ENCODE results near the gene RHOT2. TPM values are rescaled to one million over a fixed set of nuclear protein-coding genes. Genes with fewer than 3 reads are reported as not detected.

Gene RHOT2
- total RNA-seq, 1 experiment from 2014 or later, result 163 TPM

GRCh38 chr16:678858-679813 lies 11.2 kb downstream of the RHOT2 start:
- Mint-ChIP-seq H3K27me3 (ENCODE audit: unreplicated experiment) (no peaks in the 10 kb centered on the region), H3K4me1 (ENCODE audit: low read depth, unreplicated experiment) (peaks cover 22% of the 10 kb centered on the region), H3K36me3 (ENCODE audit: insufficient read depth, unreplicated experiment) (peaks cover 76% of the 10 kb centered on the region), H3K27ac (ENCODE audit: unreplicated experiment) (no peak overlapping the region), H3K4me3 (ENCODE audit: low read depth, unreplicated experiment) (peak overlapping the region; percentile 94), H3K9me3 (ENCODE audit: low read depth, unreplicated experiment) (no peaks in the 10 kb centered on the region)
- BruUV-seq (replicated peaks), result no TSS peak
- TF ChIP-seq CTCF (IDR thresholded peaks at IDR 0.05; ENCODE audit: unreplicated experiment), result no peak
- intact Hi-C loops (cut with micrococcal nuclease; ENCODE audit: unreplicated experiment), result no loop called here
- CTCF ChIA-PET, result interaction anchor here (0.8 kb wide), 1 partner anchor 13 kb away, joined by 3 read pairs; no protein-coding TSS in a partner anchor
- no peak for DNase-seq

GRCh38 chr16:679814-680624 lies 12.1 kb downstream of the RHOT2 start, which contains the start of gene STUB1:
STUB1 (plus strand) TSS chr16:680410; CDS start chr16:680526, 116 bp downstream.
- no peak for TF ChIP-seq CTCF (IDR thresholded peaks at IDR 0.05; ENCODE audit: unreplicated experiment)
- intact Hi-C loops (cut with micrococcal nuclease; ENCODE audit: unreplicated experiment), result no loop called here
- Mint-ChIP-seq H3K4me3 (ENCODE audit: low read depth, unreplicated experiment) (peak within 1 kb of the TSS; percentile 94), H3K27me3 (ENCODE audit: unreplicated experiment) (no peaks in the 10 kb centered on the region), H3K4me1 (ENCODE audit: low read depth, unreplicated experiment) (peaks cover 22% of the 10 kb centered on the region), H3K27ac (ENCODE audit: unreplicated experiment) (peak within 1 kb of the TSS; percentile 89), H3K9me3 (ENCODE audit: low read depth, unreplicated experiment) (no peaks in the 10 kb centered on the region), H3K36me3 (ENCODE audit: insufficient read depth, unreplicated experiment) (peaks cover 78% of the 10 kb centered on the region)
- peak; percentile 93 for DNase-seq
- no TSS peak for BruUV-seq (replicated peaks)
- CTCF ChIA-PET, result interaction anchor here (0.7 to 1.2 kb wide), 4 partner anchors 10 to 307 kb away, joined by 3 read pairs; partner anchors contain the start of genes CIAO3 and WDR24

- CTCF ChIA-PET, result interaction anchor here (0.7 to 1.2 kb wide), 3 partner anchors 9 to 306 kb away, joined by 3 read pairs; partner anchors contain the start of genes CIAO3 and WDR24
- TF ChIP-seq CTCF (IDR thresholded peaks at IDR 0.05; ENCODE audit: unreplicated experiment), result no peak
- Mint-ChIP-seq H3K36me3 (ENCODE audit: insufficient read depth, unreplicated experiment) (peaks cover 79% of the 10 kb centered on the region), H3K27ac (ENCODE audit: unreplicated experiment) (peak overlapping the region; percentile 89), H3K4me1 (ENCODE audit: low read depth, unreplicated experiment) (peaks cover 22% of the 10 kb centered on the region), H3K27me3 (ENCODE audit: unreplicated experiment) (no peaks in the 10 kb centered on the region), H3K4me3 (ENCODE audit: low read depth, unreplicated experiment) (peak overlapping the region; percentile 94), H3K9me3 (ENCODE audit: low read depth, unreplicated experiment) (no peaks in the 10 kb centered on the region)
- BruUV-seq (replicated peaks), result no TSS peak
- intact Hi-C loops (cut with micrococcal nuclease; ENCODE audit: unreplicated experiment), result no loop called here
- no peak for DNase-seq
These were observed 12.7 kb downstream of the RHOT2 start for GRCh38 chr16:680625-680945.

- CTCF ChIA-PET, result interaction anchor here (1.2 kb wide), 1 partner anchor 9 kb away, joined by 3 read pairs; the partner anchor contains the start of gene WDR24
- no peak for TF ChIP-seq CTCF (IDR thresholded peaks at IDR 0.05; ENCODE audit: unreplicated experiment)
- intact Hi-C loops (cut with micrococcal nuclease; ENCODE audit: unreplicated experiment), result no loop called here
- BruUV-seq (replicated peaks), result no TSS peak
- H3K27ac Mint-ChIP-seq (ENCODE audit: unreplicated experiment), result peak overlapping the region; percentile 89
- H3K4me3 Mint-ChIP-seq (ENCODE audit: low read depth, unreplicated experiment), result peak overlapping the region; percentile 94
- H3K4me1 Mint-ChIP-seq (ENCODE audit: low read depth, unreplicated experiment), result peaks cover 22% of the 10 kb centered on the region
- peak; percentile 62 for DNase-seq
- H3K27me3 Mint-ChIP-seq (ENCODE audit: unreplicated experiment), result no peaks in the 10 kb centered on the region
- H3K36me3 Mint-ChIP-seq (ENCODE audit: insufficient read depth, unreplicated experiment), result peaks cover 85% of the 10 kb centered on the region
- H3K9me3 Mint-ChIP-seq (ENCODE audit: low read depth, unreplicated experiment), result no peaks in the 10 kb centered on the region
These were observed 13.2 kb downstream of the RHOT2 start for GRCh38 chr16:680967-681745.
